Neural progenitor cell (in vitro differentiated cells): ENCODE measurements around the gene CAPN8. TPM values are rescaled to one million over a fixed set of nuclear protein-coding genes. Genes with fewer than 3 reads are reported as not detected.

ENCODE experiments used
- DNase-seq: peaks from one replicate; pipeline ENCODE4 v3.0.0-alpha.2; 2016; ENCODE audit warnings: low spot score
- H2AFZ ChIP-seq: fragments of 200-600 bp; sonication (generic); replicated peaks from 2 replicates; pipeline ENCODE4 v1.6.1; 2016; ENCODE audit warnings: antibody characterized with exemption
- H3F3A ChIP-seq: fragments of 200-600 bp; sonication (generic); 2 replicates; pipeline ENCODE4 v1.6.1; 2016; ENCODE audit warnings: antibody characterized with exemption, low read depth
- H3K27ac ChIP-seq: fragments of 200-600 bp; sonication (generic); 2 replicates; pipeline ENCODE4 v1.5.1; 2016; ENCODE audit warnings: mild to moderate bottlenecking
- H3K27me3 ChIP-seq: fragments of 200-600 bp; sonication (generic); 2 replicates; pipeline ENCODE4 v1.6.1; 2016; ENCODE audit warnings: mild to moderate bottlenecking, moderate library complexity
- H3K36me3 ChIP-seq: fragments of 200-600 bp; sonication (generic); 2 replicates; pipeline ENCODE4 v1.5.1; 2016
- H3K4me1 ChIP-seq: fragments of 200-600 bp; sonication (generic); 2 replicates; pipeline ENCODE4 v1.6.1; 2016; ENCODE audit warnings: mixed run types
- H3K4me2 ChIP-seq: fragments of 200-600 bp; sonication (generic); 2 replicates; pipeline ENCODE4 v1.6.1; 2016
- H3K4me3 ChIP-seq: fragments of 200-600 bp; sonication (generic); 2 replicates; pipeline ENCODE4 v1.5.1; 2016
- H3K79me2 ChIP-seq: fragments of 200-600 bp; sonication (generic); 2 replicates; pipeline ENCODE4 v1.6.1; 2016; ENCODE audit warnings: low read depth
- H3K9ac ChIP-seq: fragments of 200-600 bp; sonication (generic); 2 replicates; pipeline ENCODE4 v1.6.1; 2016
- H3K9me3 ChIP-seq: fragments of 200-600 bp; sonication (generic); 2 replicates; pipeline ENCODE4 v1.5.1; 2016; ENCODE audit warnings: low read depth
- H4K20me1 ChIP-seq: fragments of 200-600 bp; sonication (generic); 2 replicates; pipeline ENCODE4 v1.6.1; 2016; ENCODE audit warnings: low read depth
- H3K27ac Mint-ChIP-seq: 3 replicates; pipeline ENCODE4 v1.8.0; 2021; ENCODE audit warnings: mixed read lengths
- H3K27me3 Mint-ChIP-seq: 2 replicates; pipeline ENCODE4 v1.8.0; 2022; ENCODE audit warnings: low read depth, mild to moderate bottlenecking, inconsistent platforms, moderate library complexity, mixed read lengths; ENCODE audit not compliant: insufficient read depth
- H3K36me3 Mint-ChIP-seq: 3 replicates; pipeline ENCODE4 v1.8.0; 2021; ENCODE audit warnings: mixed read lengths
- H3K4me1 Mint-ChIP-seq: 3 replicates; pipeline ENCODE4 v1.8.0; 2021; ENCODE audit warnings: mixed read lengths
- H3K4me3 Mint-ChIP-seq: 3 replicates; pipeline ENCODE4 v1.8.0; 2021; ENCODE audit warnings: mild to moderate bottlenecking, moderate library complexity, mixed read lengths
- H3K9me3 Mint-ChIP-seq: 3 replicates; pipeline ENCODE4 v1.8.0; 2020; ENCODE audit warnings: mixed read lengths
- EZH2 ChIP-seq: fragments of 200-600 bp; sonication (generic); IDR thresholded peaks from 2 replicates; pipeline ENCODE4 v1.6.1; 2017; ENCODE audit warnings: antibody characterized with exemption, mild to moderate bottlenecking, moderate library complexity
- EZH2phosphoT487 ChIP-seq: fragments of 200-600 bp; sonication (generic); IDR thresholded peaks from 2 replicates; pipeline ENCODE4 v1.6.1; 2017; ENCODE audit warnings: antibody characterized with exemption
- total RNA-seq: library from RNA; depleted of rRNA; stranded (reverse); fragments of >200 nt; gene quantifications from 2 replicates; pipeline ENCODE4 v1.2.3, GENCODE V29; 2015; ENCODE audit warnings: low replicate concordance
- TF ChIP-seq, protein P1 (sequence below): fragments of 200-600 bp; sonication (generic); IDR thresholded peaks from 2 replicates; pipeline ENCODE4 v1.5.1; 2017; ENCODE audit warnings: antibody characterized with exemption, mild to moderate bottlenecking

CAPN8 gene
- total RNA-seq, 1 donor from 2014 or later, result not detected

DNA sequence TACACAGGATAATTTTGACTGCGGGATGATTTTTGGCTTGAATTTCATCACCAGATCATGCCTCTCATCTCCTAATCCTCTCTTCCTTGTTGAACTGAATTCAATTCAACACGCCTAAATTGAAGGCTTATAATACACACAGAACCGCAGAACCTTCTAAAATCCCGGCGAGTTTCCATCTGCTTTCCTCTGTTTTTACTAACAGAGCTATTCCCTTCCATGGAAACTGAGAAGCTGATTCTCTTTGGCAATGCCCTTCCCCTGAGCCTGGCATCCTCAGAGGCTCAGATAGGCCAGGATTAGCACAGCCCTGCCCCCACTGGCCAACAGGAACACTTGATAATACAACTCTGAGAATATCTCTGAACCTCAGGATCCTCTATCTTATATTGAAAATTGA is 130.2 kb downstream of the CAPN8 start:
- Histone ChIP-seq H3K4me1 (no peaks in the 10 kb centered on the region), H3F3A (no peaks in the 10 kb centered on the region), H4K20me1 (no peaks in the 10 kb centered on the region), H3K36me3 (no peaks in the 10 kb centered on the region), H2AFZ (no peak overlapping the region), H3K79me2 (no peaks in the 10 kb centered on the region), H3K4me2 (no peak overlapping the region), H3K4me3 (no peak overlapping the region), H3K9ac (no peak overlapping the region), H3K27me3 (no peaks in the 10 kb centered on the region), H3K27ac (no peak overlapping the region), H3K9me3 (no peaks in the 10 kb centered on the region)
- Mint-ChIP-seq H3K4me3 (no peak overlapping the region), H3K4me1 (no peaks in the 10 kb centered on the region), H3K27me3 (no peaks in the 10 kb centered on the region), H3K27ac (no peak overlapping the region), H3K36me3 (no peaks in the 10 kb centered on the region), H3K9me3 (no peaks in the 10 kb centered on the region)
- no peak for DNase-seq
- TF ChIP-seq EZH2phosphoT487, result no peak
- TF ChIP-seq EZH2, result no peak
- TF ChIP-seq, protein P1, sequence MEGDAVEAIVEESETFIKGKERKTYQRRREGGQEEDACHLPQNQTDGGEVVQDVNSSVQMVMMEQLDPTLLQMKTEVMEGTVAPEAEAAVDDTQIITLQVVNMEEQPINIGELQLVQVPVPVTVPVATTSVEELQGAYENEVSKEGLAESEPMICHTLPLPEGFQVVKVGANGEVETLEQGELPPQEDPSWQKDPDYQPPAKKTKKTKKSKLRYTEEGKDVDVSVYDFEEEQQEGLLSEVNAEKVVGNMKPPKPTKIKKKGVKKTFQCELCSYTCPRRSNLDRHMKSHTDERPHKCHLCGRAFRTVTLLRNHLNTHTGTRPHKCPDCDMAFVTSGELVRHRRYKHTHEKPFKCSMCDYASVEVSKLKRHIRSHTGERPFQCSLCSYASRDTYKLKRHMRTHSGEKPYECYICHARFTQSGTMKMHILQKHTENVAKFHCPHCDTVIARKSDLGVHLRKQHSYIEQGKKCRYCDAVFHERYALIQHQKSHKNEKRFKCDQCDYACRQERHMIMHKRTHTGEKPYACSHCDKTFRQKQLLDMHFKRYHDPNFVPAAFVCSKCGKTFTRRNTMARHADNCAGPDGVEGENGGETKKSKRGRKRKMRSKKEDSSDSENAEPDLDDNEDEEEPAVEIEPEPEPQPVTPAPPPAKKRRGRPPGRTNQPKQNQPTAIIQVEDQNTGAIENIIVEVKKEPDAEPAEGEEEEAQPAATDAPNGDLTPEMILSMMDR, result no peak

DNA sequence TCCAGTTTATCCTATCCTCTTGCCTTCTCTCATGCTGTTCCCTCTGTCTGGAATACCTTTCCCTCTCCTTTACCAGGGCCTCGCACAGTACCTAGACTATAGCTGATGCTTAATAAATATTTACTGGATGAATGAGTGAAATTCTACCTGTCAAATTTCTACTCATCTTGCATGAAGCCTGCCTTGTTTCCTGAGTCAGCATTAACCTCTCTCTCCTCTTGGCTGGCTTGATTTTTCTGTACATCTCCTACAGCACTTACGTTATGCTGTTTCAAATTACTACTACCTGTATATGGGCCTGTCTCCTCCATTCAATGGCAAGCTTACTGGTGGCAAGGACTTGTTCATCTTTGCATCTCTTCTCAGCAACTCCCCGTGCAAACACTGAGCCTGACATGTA is 130.8 kb downstream of the CAPN8 start:
- Histone ChIP-seq H3K9ac (no peak overlapping the region), H3K4me1 (no peaks in the 10 kb centered on the region), H3K9me3 (no peaks in the 10 kb centered on the region), H3K79me2 (no peaks in the 10 kb centered on the region), H3F3A (no peaks in the 10 kb centered on the region), H3K27me3 (no peaks in the 10 kb centered on the region), H2AFZ (no peak overlapping the region), H3K36me3 (no peaks in the 10 kb centered on the region), H3K27ac (no peak overlapping the region), H3K4me2 (no peak overlapping the region), H3K4me3 (no peak overlapping the region), H4K20me1 (no peaks in the 10 kb centered on the region)
- H3K4me1 Mint-ChIP-seq, result no peaks in the 10 kb centered on the region
- no peaks in the 10 kb centered on the region for H3K36me3 Mint-ChIP-seq
- no peaks in the 10 kb centered on the region for H3K9me3 Mint-ChIP-seq
- H3K27me3 Mint-ChIP-seq, result no peaks in the 10 kb centered on the region
- DNase-seq, result no peak
- H3K4me3 Mint-ChIP-seq, result no peak overlapping the region
- no peak overlapping the region for H3K27ac Mint-ChIP-seq
- TF ChIP-seq EZH2 (no peak), EZH2phosphoT487 (no peak)
- TF ChIP-seq, protein P1, result no peak

DNA sequence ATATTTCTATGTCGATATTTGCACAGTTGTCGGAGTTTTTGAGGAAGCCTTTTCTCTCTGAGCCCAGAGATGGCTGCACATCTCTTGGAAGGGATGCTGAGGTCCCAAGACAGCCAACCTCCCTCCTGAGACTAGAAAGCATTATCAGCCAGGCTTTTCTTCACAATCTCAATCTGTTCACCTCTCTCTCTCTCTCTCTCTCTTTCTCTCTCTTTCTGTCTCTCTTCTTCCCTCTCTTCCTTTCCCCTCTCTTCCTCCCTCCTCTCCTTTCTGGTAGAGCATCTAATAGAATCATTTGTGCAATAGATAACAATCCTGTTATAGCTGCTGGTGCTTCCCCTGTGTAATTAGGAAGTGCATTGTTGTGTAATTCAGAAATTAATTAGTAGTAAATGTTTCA is 131.8 kb downstream of the CAPN8 start:
- H2AFZ ChIP-seq, result no peak overlapping the region
- TF ChIP-seq, protein P1, result no peak
- TF ChIP-seq EZH2, result no peak
- no peak for TF ChIP-seq EZH2phosphoT487
- H3K9ac ChIP-seq, result no peak overlapping the region
- H3K27ac ChIP-seq, result no peak overlapping the region
- no peak overlapping the region for H3K4me3 ChIP-seq
- H3K27ac Mint-ChIP-seq, result no peak overlapping the region
- no peaks in the 10 kb centered on the region for H3K36me3 ChIP-seq
- H3F3A ChIP-seq, result no peaks in the 10 kb centered on the region
- H3K9me3 Mint-ChIP-seq, result no peaks in the 10 kb centered on the region
- H3K9me3 ChIP-seq, result no peaks in the 10 kb centered on the region
- H3K4me1 ChIP-seq, result no peaks in the 10 kb centered on the region
- no peak overlapping the region for H3K4me3 Mint-ChIP-seq
- no peaks in the 10 kb centered on the region for H3K4me1 Mint-ChIP-seq
- no peaks in the 10 kb centered on the region for H3K79me2 ChIP-seq
- no peaks in the 10 kb centered on the region for H4K20me1 ChIP-seq
- no peaks in the 10 kb centered on the region for H3K36me3 Mint-ChIP-seq
- H3K27me3 Mint-ChIP-seq, result no peaks in the 10 kb centered on the region
- DNase-seq, result no peak
- H3K27me3 ChIP-seq, result no peaks in the 10 kb centered on the region
- H3K4me2 ChIP-seq, result no peak overlapping the region
